GM23248 (cell line): Measurements from ENCODE around the gene CCDC146.

Source experiments
- EZH2 ChIP-seq: fragments of 200-600 bp; sonication (generic); IDR thresholded peaks from 2 replicates; pipeline ENCODE4 v1.6.1; 2018; ENCODE audit warnings: antibody characterized with exemption, mild to moderate bottlenecking; ENCODE audit not compliant: insufficient read depth, poor library complexity, severe bottlenecking
- EZH2phosphoT487 ChIP-seq: fragments of 200-600 bp; sonication (generic); IDR thresholded peaks from 2 replicates; pipeline ENCODE4 v1.6.1; 2018; ENCODE audit warnings: antibody characterized with exemption, moderate library complexity, mild to moderate bottlenecking, low read depth; ENCODE audit not compliant: insufficient read depth

GRCh38 chr7:77339726-77340125 is 217.3 kb downstream of the CCDC146 start:
- TF ChIP-seq EZH2phosphoT487 (no peak), EZH2 (no peak)
